GM12878 (cell line): ENCODE results near the gene PRPSAP2. TPM values are rescaled to one million over a fixed set of nuclear protein-coding genes. Genes with fewer than 3 reads are reported as not detected.
A peak's percentile ranks its signal among the peaks of the same experiment; 100 is the strongest.

Source experiments
- ATAC-seq: fragments of 200-7000 bp; cut with Tn5 transposase; 3 replicates; pipeline ENCODE4 v1.9.1; 2020; ENCODE audit warnings: mild to moderate bottlenecking, moderate library complexity
- BruUV-seq: library from RNA; stranded (reverse); fragments of 400-500 nt; replicated peaks from 2 replicates; lab custom pipeline; 2021; lab: Mats Ljungman, UMichigan
- CTCF ChIA-PET: fragments of 300-600 bp; sonication (Branson Sonifier 250); formaldehyde crosslinking; extraction: SDS; loops from one replicate; lab custom pipeline; 2021; ENCODE audit warnings: inconsistent platforms; lab: Yijun Ruan, JAX
- POLR2A ChIA-PET: fragments of 350-600 bp; formaldehyde crosslinking; extraction: SDS; loops from one replicate; lab custom pipeline; 2021; ENCODE audit warnings: inconsistent platforms; lab: Charles Lee
- RAD21 ChIA-PET: fragments of 300-600 bp; sonication (Branson Sonifier 250); formaldehyde crosslinking; loops from one replicate; lab custom pipeline; 2023; ENCODE audit warnings: antibody characterized with exemption; ENCODE audit not compliant: unreplicated experiment; lab: Charles Lee
- SMC1A ChIA-PET: fragments of 300-600 bp; sonication (Branson Sonifier 250); formaldehyde crosslinking; loops from one replicate; lab custom pipeline; 2023; ENCODE audit not compliant: unreplicated experiment, uncharacterized antibody; lab: Charles Lee
- DNase-seq: peaks from one replicate; pipeline ENCODE4 v3.0.0-alpha.2; 2011; ENCODE audit warnings: low read depth, low spot score
- FAIRE-seq: peaks from 3 replicates; lab custom pipeline; 2011; peaks lifted over from hg19 to GRCh38; lab: Jason Lieb, UNC
- H2AFZ ChIP-seq: 2 replicates; pipeline ENCODE4 v1.6.0; 2011; ENCODE audit warnings: low read depth, low read length, control low read depth; ENCODE audit not compliant: control insufficient read depth
- H3K27ac ChIP-seq: 2 replicates; pipeline ENCODE4 v1.5.1; 2011; ENCODE audit warnings: control low read depth; ENCODE audit not compliant: control insufficient read depth, insufficient read depth
- H3K27me3 ChIP-seq, 2 experiments: replicated peaks in 1 of 2; 2 replicates each; pipeline versions ENCODE4 v1.6.0 to v1.6.1; 2011; ENCODE audit warnings: low read length in 1 of 2; ENCODE audit not compliant: control insufficient read depth in 2 of 2, insufficient read depth in 2 of 2
- H3K36me3 ChIP-seq, 2 experiments: 2 replicates each; pipeline ENCODE4 v1.5.1; 2011; ENCODE audit warnings: low read length in 1 of 2; ENCODE audit not compliant: control insufficient read depth in 2 of 2, insufficient read depth in 2 of 2
- H3K4me1 ChIP-seq: 2 replicates; pipeline ENCODE4 v1.6.1; 2011; ENCODE audit warnings: mild to moderate bottlenecking, low read length, moderate library complexity, mixed read lengths; ENCODE audit not compliant: control insufficient read depth, insufficient read depth
- H3K4me2 ChIP-seq: 2 replicates; pipeline ENCODE4 v1.6.0; 2011; ENCODE audit warnings: control low read depth; ENCODE audit not compliant: control insufficient read depth, insufficient read depth
- H3K4me3 ChIP-seq: fragments of 200-600 bp; sonication (generic); 2 replicates; pipeline ENCODE4 v1.5.1; 2016
- H3K79me2 ChIP-seq: 2 replicates; pipeline ENCODE4 v1.6.0; 2011; ENCODE audit warnings: low read length; ENCODE audit not compliant: control insufficient read depth, insufficient read depth
- H3K9ac ChIP-seq: 2 replicates; pipeline ENCODE4 v1.8.0; 2011; ENCODE audit warnings: low read length, control low read depth, mixed read lengths; ENCODE audit not compliant: control insufficient read depth, insufficient read depth
- H3K9me3 ChIP-seq: replicated peaks from 3 replicates; pipeline ENCODE4 v1.5.1; 2011; ENCODE audit warnings: mild to moderate bottlenecking, low read length; ENCODE audit not compliant: control insufficient read depth, insufficient read depth
- H4K20me1 ChIP-seq: 2 replicates; pipeline ENCODE4 v1.6.0; 2011; ENCODE audit not compliant: control insufficient read depth, insufficient read depth
- JUND ChIP-seq: IDR thresholded peaks from 2 replicates; pipeline ENCODE4 v1.6.1; 2012; ENCODE audit warnings: low read depth, mild to moderate bottlenecking, low read length, improper control_type of control experiment, moderate library complexity
- KLF5 ChIP-seq: fragments of 450-650 bp; IDR thresholded peaks from 2 replicates; pipeline ENCODE4 v1.6.1; 2014; ENCODE audit warnings: mild to moderate bottlenecking; ENCODE audit not compliant: partially characterized antibody
- NFYB ChIP-seq: IDR thresholded peaks from 2 replicates; pipeline ENCODE4 v1.6.1; 2011; ENCODE audit warnings: low read depth, mild to moderate bottlenecking, low read length, improper control_type of control experiment, moderate library complexity; ENCODE audit not compliant: insufficient read depth
- NR2F1 ChIP-seq: fragments of 450-650 bp; conservative IDR thresholded peaks from 2 replicates; pipeline ENCODE4 v1.6.1; 2017; ENCODE audit warnings: mild to moderate bottlenecking
- PKNOX1 ChIP-seq: fragments of 450-650 bp; IDR thresholded peaks from 2 replicates; pipeline ENCODE4 v1.6.1; 2016; ENCODE audit warnings: mild to moderate bottlenecking
- POU2F2 ChIP-seq: IDR thresholded peaks from 3 replicates; pipeline ENCODE4 v1.6.1; 2011; ENCODE audit warnings: low read depth, mild to moderate bottlenecking, low read length, borderline replicate concordance
- ZNF207 ChIP-seq: fragments of 450-650 bp; IDR thresholded peaks from 2 replicates; pipeline ENCODE4 v1.6.1; 2014; ENCODE audit warnings: antibody characterized with exemption, mild to moderate bottlenecking, borderline replicate concordance
- ZNF622 ChIP-seq: fragments of 450-650 bp; IDR thresholded peaks from 2 replicates; pipeline ENCODE4 v1.6.1; 2017; ENCODE audit warnings: mild to moderate bottlenecking, inconsistent platforms
- WGBS: methylation state at CpG from one replicate; pipeline ENCODE4 v1.1.6; 2016; ENCODE audit warnings: low lambda C conversion rate; ENCODE audit not compliant: insufficient replicate concordance, insufficient coverage; ENCODE audit errors: missing lambda C conversion rate; 5-methylcytosine and 5-hydroxymethylcytosine counted together
- in situ Hi-C: fragments of 300-500 bp; cut with MboI; formaldehyde crosslinking; loops from 9 replicates; pipeline ENCODE4 v1.14.3; 2018; ENCODE audit warnings: mixed read lengths
- intact Hi-C: fragments of 100-400 bp; cut with micrococcal nuclease; formaldehyde crosslinking; loops from one replicate; pipeline ENCODE4 v1.14.2; 2022; ENCODE audit not compliant: unreplicated experiment
- polyA plus RNA-seq, 11 experiments: library from polyadenylated mRNA; depleted of rRNA in 4 of 11; unstranded in 6 of 11; stranded (reverse) in 5 of 11; fragments of >200 nt; fragmentation: Nextera tagmentation in 4 of 11; fragmentation: Illumina TruSeq in 1 of 11; extraction: Ambion mirVana in 4 of 11; extraction: Trizol in 1 of 11; gene quantifications; 1 replicate in 1 of 11; 2 replicates in 10 of 11; pipeline versions ENCODE4 v1.2.1 to v1.2.3, GENCODE V29; 2011 to 2016; ENCODE audit warnings: inconsistent platforms in 2 of 11, missing spikeins in 2 of 11, low read depth in 1 of 11
- total RNA-seq, 4 experiments: library from RNA; depleted of rRNA in 3 of 4; stranded (reverse); fragments of >200 nt in 3 of 4; fragmentation: Illumina TruSeq in 1 of 4; extraction: Trizol in 1 of 4; gene quantifications; 2 replicates each; pipeline versions ENCODE4 v1.2.1 to v1.2.3, GENCODE V29; 2013 to 2021

The PRPSAP2 gene
- total and polyA plus RNA-seq, 10 of the 15 experiments (the other 5 are each of a cell fraction or from before 2014, with no cell fraction given): 33.2 to 102 (median 83.8) TPM

GRCh38 chr17:18850679-18851078 lies 7.3 kb upstream of the PRPSAP2 start:
- Histone ChIP-seq H3K4me1 (peaks cover 6% of the 10 kb centered on the region), H3K9ac (no peak overlapping the region), H3K79me2 (no peaks in the 10 kb centered on the region), H3K9me3 (no peaks in the 10 kb centered on the region), H3K4me2 (no peak overlapping the region), H3K36me3 (no peaks in the 10 kb centered on the region), H4K20me1 (no peaks in the 10 kb centered on the region), H3K27ac (no peak overlapping the region; the same call in 1 of the 2 replicates), H3K4me3 (no peak overlapping the region), H3K27me3 (no peaks in the 10 kb centered on the region), H2AFZ (peak overlapping the region; percentile 39)
- in situ Hi-C loops: loop anchor here (25.0 kb wide), 1 partner anchor 238 kb away; no protein-coding TSS in a partner anchor
- SMC1A ChIA-PET: interaction anchor here (1.8 to 3.3 kb wide), 2 partner anchors 8 to 11 kb away, joined by 10 to 11 read pairs; no protein-coding TSS in a partner anchor
- RAD21 ChIA-PET: interaction anchor here (0.5 to 1.5 kb wide), 3 partner anchors 8 to 327 kb away, joined by 3 to 4 read pairs (median 3); no protein-coding TSS in a partner anchor
- peak; percentile 56 for ATAC-seq
- TF ChIP-seq ZNF207 (no peak), PKNOX1 (no peak), NR2F1 (no peak), JUND (no peak), NFYB (no peak), POU2F2 (no peak), ZNF622 (no peak), KLF5 (no peak)
- POLR2A ChIA-PET: interaction anchor here (0.5 to 0.9 kb wide), 2 partner anchors 9 to 13 kb away, joined by 4 to 10 read pairs; no protein-coding TSS in a partner anchor
- WGBS: 61% methylated on average over 1 of the region's 1 CpG
- BruUV-seq: no TSS peak
- intact Hi-C loops: no loop called here
- no peak for FAIRE-seq
- DNase-seq: no peak
- CTCF ChIA-PET: interaction anchor here (0.6 to 1.3 kb wide), 3 partner anchors 10 to 89 kb away, joined by 3 read pairs; no protein-coding TSS in a partner anchor
